CD14-positive monocyte (primary cell): Measurements from ENCODE around the gene GOPC. TPM values are rescaled to one million over a fixed set of nuclear protein-coding genes. Genes with fewer than 3 reads are reported as not detected.

Experiments used
- DNase-seq, 3 donors: peaks; one replicate each; pipeline ENCODE4 v3.0.0-alpha.2; 2011 to 2022
- H2AFZ ChIP-seq: 2 replicates; pipeline ENCODE4 v1.6.0; 2012; ENCODE audit warnings: mild to moderate bottlenecking, low read depth, low read length, inconsistent platforms; ENCODE audit not compliant: insufficient read depth, poor library complexity, severe bottlenecking
- H3K27ac ChIP-seq, 2 donors: 1 replicate in 1 of 2; 2 replicates in 1 of 2; pipeline ENCODE4 v1.5.1; 2012 to 2013; ENCODE audit warnings: low read length in 2 of 2, control low read depth in 1 of 2, inconsistent platforms in 1 of 2, low read depth in 1 of 2, mild to moderate bottlenecking in 1 of 2
- H3K27me3 ChIP-seq, 2 donors: one replicate each; pipeline versions ENCODE4 v1.6.0 to v1.6.1; 2011 to 2013; ENCODE audit warnings: low read length in 2 of 2; ENCODE audit not compliant: control insufficient read depth in 2 of 2, insufficient read depth in 2 of 2
- H3K36me3 ChIP-seq, 2 donors: replicated peaks in 1 of 2; 1 replicate in 1 of 2; 2 replicates in 1 of 2; pipeline versions ENCODE4 v1.5.1 to v1.6.1; 2012 to 2013; ENCODE audit warnings: low read length in 2 of 2, control low read depth in 1 of 2, inconsistent platforms in 1 of 2, mild to moderate bottlenecking in 1 of 2; ENCODE audit not compliant: insufficient read depth in 2 of 2, control insufficient read depth in 1 of 2
- H3K4me1 ChIP-seq, 2 donors: 1 replicate in 1 of 2; 2 replicates in 1 of 2; pipeline versions ENCODE4 v1.5.1 to v1.6.1; 2012 to 2013; ENCODE audit warnings: low read length in 2 of 2, control low read depth in 1 of 2, inconsistent platforms in 1 of 2, mild to moderate bottlenecking in 1 of 2, moderate library complexity in 1 of 2; ENCODE audit not compliant: insufficient read depth in 2 of 2, control insufficient read depth in 1 of 2
- H3K4me2 ChIP-seq: replicated peaks from 2 replicates; pipeline ENCODE3; 2012; ENCODE audit warnings: low read length, moderate library complexity, mild to moderate bottlenecking; ENCODE audit not compliant: poor library complexity, severe bottlenecking; ENCODE audit errors: extremely low read depth
- H3K4me3 ChIP-seq, 3 experiments: fragments of 200-600 bp in 1 of 3; sonication (generic) in 1 of 3; replicated peaks in 1 of 3; 1 replicate in 2 of 3; 2 replicates in 1 of 3; pipeline ENCODE4 v1.5.1; 2011 to 2013; ENCODE audit warnings: low read length in 3 of 3, mild to moderate bottlenecking in 3 of 3, control low read depth in 2 of 3, low read depth in 2 of 3, inconsistent platforms in 1 of 3, moderate library complexity in 1 of 3
- H3K79me2 ChIP-seq: 2 replicates; pipeline ENCODE4 v1.6.0; 2012; ENCODE audit warnings: mild to moderate bottlenecking, control low read depth, inconsistent platforms, low read length, moderate library complexity; ENCODE audit not compliant: insufficient read depth
- H3K9ac ChIP-seq: 2 replicates; pipeline ENCODE4 v1.6.0; 2017; ENCODE audit warnings: low read length, mild to moderate bottlenecking; ENCODE audit not compliant: insufficient read depth, poor library complexity, severe bottlenecking
- H3K9me3 ChIP-seq, 2 donors: replicated peaks in 1 of 2; 1 replicate in 1 of 2; 2 replicates in 1 of 2; pipeline versions ENCODE4 v1.5.1 to v1.6.1; 2012 to 2013; ENCODE audit warnings: low read length in 2 of 2, control low read depth in 1 of 2; ENCODE audit not compliant: control insufficient read depth in 1 of 2, insufficient read depth in 1 of 2
- H4K20me1 ChIP-seq: 2 replicates; pipeline ENCODE4 v1.6.0; 2012; ENCODE audit warnings: mild to moderate bottlenecking, low read length, control low read depth, moderate library complexity; ENCODE audit not compliant: insufficient read depth
- H3K27ac Mint-ChIP-seq, 7 donors: one replicate each; pipeline ENCODE4 v1.8.0; 2020; ENCODE audit warnings: mild to moderate bottlenecking in 7 of 7, mixed read lengths in 7 of 7, moderate library complexity in 6 of 7, inconsistent platforms in 2 of 7
- H3K27me3 Mint-ChIP-seq, 3 donors: one replicate each; pipeline ENCODE4 v1.8.0; 2021 to 2022; ENCODE audit warnings: low read depth in 3 of 3, mild to moderate bottlenecking in 3 of 3, mixed read lengths in 3 of 3, moderate library complexity in 3 of 3, inconsistent platforms in 1 of 3
- H3K36me3 Mint-ChIP-seq, 2 donors: one replicate each; pipeline ENCODE4 v1.8.0; 2020; ENCODE audit warnings: mixed read lengths in 2 of 2, inconsistent platforms in 1 of 2, mild to moderate bottlenecking in 1 of 2
- H3K4me1 Mint-ChIP-seq: one replicate; pipeline ENCODE4 v1.8.0; 2020; ENCODE audit warnings: mild to moderate bottlenecking, mixed read lengths
- H3K4me3 Mint-ChIP-seq, 2 donors: one replicate each; pipeline ENCODE4 v1.8.0; 2020; ENCODE audit warnings: mild to moderate bottlenecking in 2 of 2, mixed read lengths in 2 of 2, moderate library complexity in 1 of 2
- H3K9me3 Mint-ChIP-seq, 7 donors: one replicate each; pipeline ENCODE4 v1.8.0; 2020 to 2022; ENCODE audit warnings: mixed read lengths in 7 of 7, mild to moderate bottlenecking in 6 of 7, moderate library complexity in 6 of 7, inconsistent platforms in 2 of 7
- CTCF ChIP-seq: fragments of 200-600 bp; IDR thresholded peaks from one replicate; pipeline ENCODE4 v1.8.0; 2022; ENCODE audit warnings: antibody characterized with exemption, mild to moderate bottlenecking
- WGBS: methylation state at CpG from one replicate; pipeline ENCODE4 v1.1.5; 2013; ENCODE audit warnings: missing lambda C conversion rate; ENCODE audit not compliant: insufficient coverage; 5-methylcytosine and 5-hydroxymethylcytosine counted together
- intact Hi-C, 2 donors: fragments of 100-400 bp; cut with micrococcal nuclease; formaldehyde crosslinking; loops; one replicate each; pipeline versions ENCODE4 v1.15.0 to v1.15.1; 2023
- polyA plus RNA-seq, 3 donors: library from polyadenylated mRNA; depleted of rRNA in 1 of 3; unstranded in 2 of 3; stranded (reverse) in 1 of 3; fragments of 300-500 nt in 2 of 3; fragments of >200 nt in 1 of 3; fragmentation: Illumina TruSeq in 2 of 3; gene quantifications; 1 replicate in 2 of 3; 2 replicates in 1 of 3; pipeline ENCODE4 v1.2.3, GENCODE V29; 2012 to 2021

The GOPC gene
- polyA plus RNA-seq, 3 donors: 2.7 to 8.0 (median 5.2) TPM

GRCh38 chr6:117533775-117534174 lies 68.5 kb downstream of the GOPC start:
- Mint-ChIP-seq H3K9me3 (no peaks in the 10 kb centered on the region), H3K36me3 (peaks cover 7 to 8% of the 10 kb centered on the region in 2 donors), H3K27me3 (no peaks in the 10 kb centered on the region), H3K4me1 (peaks cover 4% of the 10 kb centered on the region), H3K27ac (no peak overlapping the region), H3K4me3 (no peak overlapping the region)
- no peak for DNase-seq
- H4K20me1 ChIP-seq: no peaks in the 10 kb centered on the region
- no peak overlapping the region for H2AFZ ChIP-seq
- no peak for TF ChIP-seq CTCF
- no peak overlapping the region for H3K27ac ChIP-seq
- no peaks in the 10 kb centered on the region for H3K4me1 ChIP-seq
- no peak overlapping the region for H3K9ac ChIP-seq
- no peak overlapping the region for H3K4me3 ChIP-seq
- no CpG with 5 or more reads among the region's 4 CpGs for WGBS
- intact Hi-C loops: no loop called here
- no peaks in the 10 kb centered on the region for H3K36me3 ChIP-seq
- no peak overlapping the region for H3K4me2 ChIP-seq
- H3K79me2 ChIP-seq: no peaks in the 10 kb centered on the region
- H3K27me3 ChIP-seq: no peaks in the 10 kb centered on the region
- no peaks in the 10 kb centered on the region for H3K9me3 ChIP-seq

- peaks cover 4% of the 10 kb centered on the region for H3K4me1 Mint-ChIP-seq
- Histone ChIP-seq H3K4me3 (no peak overlapping the region), H3K79me2 (no peaks in the 10 kb centered on the region), H4K20me1 (no peaks in the 10 kb centered on the region), H3K9me3 (no peaks in the 10 kb centered on the region), H3K9ac (no peak overlapping the region), H3K4me2 (no peak overlapping the region), H3K4me1 (no peaks in the 10 kb centered on the region), H2AFZ (no peak overlapping the region), H3K27me3 (no peaks in the 10 kb centered on the region), H3K27ac (no peak overlapping the region), H3K36me3 (no peaks in the 10 kb centered on the region)
- H3K27ac Mint-ChIP-seq: no peak overlapping the region
- H3K4me3 Mint-ChIP-seq: no peak overlapping the region
- no peak for DNase-seq
- H3K36me3 Mint-ChIP-seq: peaks cover 0 to 3% of the 10 kb centered on the region in 2 donors
- no peak for TF ChIP-seq CTCF
- WGBS: 94% methylated on average over 2 of the region's 5 CpGs
- no peaks in the 10 kb centered on the region for H3K9me3 Mint-ChIP-seq
- intact Hi-C loops: no loop called here
- peaks cover 0 to 2% (median 0%) of the 10 kb centered on the region in 3 donors for H3K27me3 Mint-ChIP-seq
Observed at GRCh38 chr6:117531809-117532725, 70.2 kb downstream of the GOPC start.
